ENCODE measurements around the gene SLC4A5. TPM values are rescaled to one million over a fixed set of nuclear protein-coding genes. Genes with fewer than 3 reads are reported as not detected.

Gene SLC4A5
- total RNA-seq, 2 donors from 2014 or later, result 6.2 to 65.9 TPM

- no peak for TF ChIP-seq POLR2AphosphoS5 (IDR thresholded peaks at IDR 0.05)
- TF ChIP-seq CTCF (IDR thresholded peaks at IDR 0.05), result no peak
- H3K27ac ChIP-seq, result no peak overlapping the region
- no peak overlapping the region for H3K4me3 ChIP-seq
- H3K9me3 ChIP-seq, result no peaks in the 10 kb centered on the region
- 60% methylated on average over 2 of the region's 2 CpGs for WGBS
- no peak for DNase-seq (ENCODE audit: low spot score)
- H3K36me3 ChIP-seq, result no peaks in the 10 kb centered on the region
- no peaks in the 10 kb centered on the region for H3K4me1 ChIP-seq (replicated peaks)
- no peaks in the 10 kb centered on the region for H3K27me3 ChIP-seq (replicated peaks; ENCODE audit: insufficient read depth)
- intact Hi-C loops (cut with DNase I), result no loop called here
Measured at GRCh38 chr2:74260495-74260894, 82.7 kb downstream of the SLC4A5 start.

- intact Hi-C loops (cut with DNase I), result loop anchor here (10.0 kb wide), 1 partner anchor 115 kb away; the partner anchor contains the start of gene BOLA3
- no peak for DNase-seq (ENCODE audit: low spot score)
- Histone ChIP-seq H3K4me1 (replicated peaks) (no peaks in the 10 kb centered on the region), H3K9me3 (no peaks in the 10 kb centered on the region), H3K27me3 (replicated peaks; ENCODE audit: insufficient read depth) (no peaks in the 10 kb centered on the region), H3K36me3 (no peaks in the 10 kb centered on the region), H3K27ac (no peak overlapping the region), H3K4me3 (no peak overlapping the region)
- TF ChIP-seq POLR2AphosphoS5 (IDR thresholded peaks at IDR 0.05) (no peak), CTCF (IDR thresholded peaks at IDR 0.05) (no peak), POLR2A (IDR thresholded peaks at IDR 0.05) (no peak)
- WGBS, result 86% methylated on average over 4 of the region's 4 CpGs
Measured at GRCh38 chr2:74259733-74260132, 83.5 kb downstream of the SLC4A5 start.

GRCh38 chr2:74259191-74259590 is 84.0 kb downstream of the SLC4A5 start:
- WGBS, result 83% methylated on average over 3 of the region's 3 CpGs
- intact Hi-C loops (cut with DNase I), result loop anchor here (10.0 kb wide), 1 partner anchor 114 kb away; the partner anchor contains the start of gene BOLA3
- Histone ChIP-seq H3K27me3 (replicated peaks; ENCODE audit: insufficient read depth) (no peaks in the 10 kb centered on the region), H3K36me3 (no peaks in the 10 kb centered on the region), H3K4me1 (replicated peaks) (no peaks in the 10 kb centered on the region), H3K4me3 (no peak overlapping the region), H3K27ac (no peak overlapping the region), H3K9me3 (no peaks in the 10 kb centered on the region)
- TF ChIP-seq CTCF (IDR thresholded peaks at IDR 0.05) (no peak), POLR2A (IDR thresholded peaks at IDR 0.05) (no peak), POLR2AphosphoS5 (IDR thresholded peaks at IDR 0.05) (no peak)
- no peak for DNase-seq (ENCODE audit: low spot score)

GRCh38 chr2:74255660-74256213 is 87.5 kb downstream of the SLC4A5 start:
- DNase-seq (ENCODE audit: low spot score), result no peak
- Histone ChIP-seq H3K27ac (no peak overlapping the region), H3K27me3 (replicated peaks; ENCODE audit: insufficient read depth) (no peaks in the 10 kb centered on the region), H3K36me3 (no peaks in the 10 kb centered on the region), H3K4me3 (no peak overlapping the region), H3K4me1 (replicated peaks) (no peaks in the 10 kb centered on the region), H3K9me3 (no peaks in the 10 kb centered on the region)
- no peak for TF ChIP-seq POLR2AphosphoS5 (IDR thresholded peaks at IDR 0.05)
- no peak for TF ChIP-seq POLR2A (IDR thresholded peaks at IDR 0.05)
- no peak for TF ChIP-seq CTCF (IDR thresholded peaks at IDR 0.05)
- WGBS, result 91% methylated on average over 18 of the region's 18 CpGs
- intact Hi-C loops (cut with DNase I), result loop anchor here (10.0 kb wide), 1 partner anchor 111 kb away; the partner anchor contains the start of gene BOLA3

- WGBS, result 79% methylated on average over 4 of the region's 4 CpGs
- no peak overlapping the region for H3K27ac ChIP-seq
- H3K9me3 ChIP-seq, result no peaks in the 10 kb centered on the region
- H3K4me3 ChIP-seq, result no peak overlapping the region
- H3K4me1 ChIP-seq (replicated peaks), result no peaks in the 10 kb centered on the region
- no peaks in the 10 kb centered on the region for H3K36me3 ChIP-seq
- intact Hi-C loops (cut with DNase I), result loop anchor here (10.0 kb wide), 1 partner anchor 109 kb away; the partner anchor contains the start of gene BOLA3
- TF ChIP-seq POLR2AphosphoS5 (IDR thresholded peaks at IDR 0.05) (no peak), POLR2A (IDR thresholded peaks at IDR 0.05) (no peak), CTCF (IDR thresholded peaks at IDR 0.05) (no peak)
- no peaks in the 10 kb centered on the region for H3K27me3 ChIP-seq (replicated peaks; ENCODE audit: insufficient read depth)
- no peak for DNase-seq (ENCODE audit: low spot score)
Measured at GRCh38 chr2:74253971-74254310, 89.3 kb downstream of the SLC4A5 start.

All from prostate gland (tissue), 2 donors.